ENCODE data around the gene MACROD1. TPM values are rescaled to one million over a fixed set of nuclear protein-coding genes. Genes with fewer than 3 reads are reported as not detected.

The MACROD1 gene
- total and polyA plus RNA-seq, 2 experiments from 2014 or later = 21.2 to 29.8 TPM

- H3K27ac ChIP-seq = no peak overlapping the region
Measured at GRCh38 chr11:64019106-64020037, 146.5 kb downstream of the MACROD1 start.

GRCh38 chr11:64018310-64018709 is 147.6 kb downstream of the MACROD1 start:
- H3K36me3 ChIP-seq (replicated peaks; ENCODE audit: insufficient read depth, low read depth) = no peaks in the 10 kb centered on the region
- no peak overlapping the region for H3K27ac ChIP-seq
- no peaks in the 10 kb centered on the region for H4K20me1 ChIP-seq (ENCODE audit: insufficient read depth, poor library complexity, severe bottlenecking)
- no peak overlapping the region for H3K4me3 ChIP-seq
- 96% methylated on average over 7 of the region's 8 CpGs for WGBS (ENCODE audit: low lambda C conversion rate, missing lambda C conversion rate)
- DNase-seq (ENCODE audit: low spot score) = no peak
- H3K27me3 ChIP-seq = peaks cover 3% of the 10 kb centered on the region
- TF ChIP-seq EZH2phosphoT487 (IDR thresholded peaks at IDR 0.05; ENCODE audit: low read depth, severe bottlenecking, unreplicated experiment) (no peak), CTCF (IDR thresholded peaks at IDR 0.05; ENCODE audit: poor library complexity) (no peak)
- peaks cover 18% of the 10 kb centered on the region for H3K4me1 ChIP-seq (ENCODE audit: insufficient read depth)
- no peak overlapping the region for H2AFZ ChIP-seq
- H3K9me2 ChIP-seq (replicated peaks; ENCODE audit: insufficient read depth) = no peaks in the 10 kb centered on the region
- no peaks in the 10 kb centered on the region for H3K79me2 ChIP-seq
- no peak overlapping the region for H3K4me2 ChIP-seq
- no peaks in the 10 kb centered on the region for H3K9me3 ChIP-seq (ENCODE audit: low read depth)

More at GRCh38 chr11:64019106-64020037, 146.5 kb downstream of the MACROD1 start:
- no peak overlapping the region for H2AFZ ChIP-seq
- DNase-seq (ENCODE audit: low spot score) = no peak
- H3K9me3 ChIP-seq (ENCODE audit: low read depth) = no peaks in the 10 kb centered on the region
- TF ChIP-seq CTCF (IDR thresholded peaks at IDR 0.05; ENCODE audit: poor library complexity) (no peak), EZH2 (IDR thresholded peaks at IDR 0.05; ENCODE audit: borderline replicate concordance) (no peak), EZH2phosphoT487 (IDR thresholded peaks at IDR 0.05; ENCODE audit: low read depth, severe bottlenecking, unreplicated experiment) (no peak)
- H3K9me2 ChIP-seq (replicated peaks; ENCODE audit: insufficient read depth) = no peaks in the 10 kb centered on the region
- H3K79me2 ChIP-seq = no peaks in the 10 kb centered on the region
- H3K4me1 ChIP-seq (ENCODE audit: insufficient read depth) = peaks cover 18% of the 10 kb centered on the region
- no peak overlapping the region for H3K4me2 ChIP-seq
- WGBS (ENCODE audit: low lambda C conversion rate, missing lambda C conversion rate) = 89% methylated on average over 27 of the region's 27 CpGs
- no peaks in the 10 kb centered on the region for H4K20me1 ChIP-seq (ENCODE audit: insufficient read depth, poor library complexity, severe bottlenecking)
- peaks cover 3% of the 10 kb centered on the region for H3K27me3 ChIP-seq
- H3K36me3 ChIP-seq (replicated peaks; ENCODE audit: insufficient read depth, low read depth) = no peaks in the 10 kb centered on the region
- H3K4me3 ChIP-seq = no peak overlapping the region

GRCh38 chr11:64017945-64018224 is 148.0 kb downstream of the MACROD1 start:
- Histone ChIP-seq H3K27ac (no peak overlapping the region), H3K4me3 (no peak overlapping the region), H3K9me2 (replicated peaks; ENCODE audit: insufficient read depth) (no peaks in the 10 kb centered on the region), H3K9me3 (ENCODE audit: low read depth) (no peaks in the 10 kb centered on the region), H4K20me1 (ENCODE audit: insufficient read depth, poor library complexity, severe bottlenecking) (no peaks in the 10 kb centered on the region), H3K79me2 (no peaks in the 10 kb centered on the region), H2AFZ (no peak overlapping the region), H3K36me3 (replicated peaks; ENCODE audit: insufficient read depth, low read depth) (no peaks in the 10 kb centered on the region), H3K4me2 (no peak overlapping the region), H3K27me3 (peaks cover 3% of the 10 kb centered on the region), H3K4me1 (ENCODE audit: insufficient read depth) (peaks cover 18% of the 10 kb centered on the region)
- WGBS (ENCODE audit: low lambda C conversion rate, missing lambda C conversion rate) = 88% methylated on average over 5 of the region's 7 CpGs
- no peak for DNase-seq (ENCODE audit: low spot score)
- TF ChIP-seq EZH2 (IDR thresholded peaks at IDR 0.05; ENCODE audit: borderline replicate concordance) (no peak), EZH2phosphoT487 (IDR thresholded peaks at IDR 0.05; ENCODE audit: low read depth, severe bottlenecking, unreplicated experiment) (no peak), CTCF (IDR thresholded peaks at IDR 0.05; ENCODE audit: poor library complexity) (no peak)

Data from hepatocyte (in vitro differentiated cells).